ENCODE data around the gene WDR59. TPM values are rescaled to one million over a fixed set of nuclear protein-coding genes. Genes with fewer than 3 reads are reported as not detected.

Gene WDR59, protein sequence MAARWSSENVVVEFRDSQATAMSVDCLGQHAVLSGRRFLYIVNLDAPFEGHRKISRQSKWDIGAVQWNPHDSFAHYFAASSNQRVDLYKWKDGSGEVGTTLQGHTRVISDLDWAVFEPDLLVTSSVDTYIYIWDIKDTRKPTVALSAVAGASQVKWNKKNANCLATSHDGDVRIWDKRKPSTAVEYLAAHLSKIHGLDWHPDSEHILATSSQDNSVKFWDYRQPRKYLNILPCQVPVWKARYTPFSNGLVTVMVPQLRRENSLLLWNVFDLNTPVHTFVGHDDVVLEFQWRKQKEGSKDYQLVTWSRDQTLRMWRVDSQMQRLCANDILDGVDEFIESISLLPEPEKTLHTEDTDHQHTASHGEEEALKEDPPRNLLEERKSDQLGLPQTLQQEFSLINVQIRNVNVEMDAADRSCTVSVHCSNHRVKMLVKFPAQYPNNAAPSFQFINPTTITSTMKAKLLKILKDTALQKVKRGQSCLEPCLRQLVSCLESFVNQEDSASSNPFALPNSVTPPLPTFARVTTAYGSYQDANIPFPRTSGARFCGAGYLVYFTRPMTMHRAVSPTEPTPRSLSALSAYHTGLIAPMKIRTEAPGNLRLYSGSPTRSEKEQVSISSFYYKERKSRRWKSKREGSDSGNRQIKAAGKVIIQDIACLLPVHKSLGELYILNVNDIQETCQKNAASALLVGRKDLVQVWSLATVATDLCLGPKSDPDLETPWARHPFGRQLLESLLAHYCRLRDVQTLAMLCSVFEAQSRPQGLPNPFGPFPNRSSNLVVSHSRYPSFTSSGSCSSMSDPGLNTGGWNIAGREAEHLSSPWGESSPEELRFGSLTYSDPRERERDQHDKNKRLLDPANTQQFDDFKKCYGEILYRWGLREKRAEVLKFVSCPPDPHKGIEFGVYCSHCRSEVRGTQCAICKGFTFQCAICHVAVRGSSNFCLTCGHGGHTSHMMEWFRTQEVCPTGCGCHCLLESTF
- total RNA-seq (ENCODE audit: low replicate concordance): 38.4 and 64.0 TPM in 2 replicates

DNA sequence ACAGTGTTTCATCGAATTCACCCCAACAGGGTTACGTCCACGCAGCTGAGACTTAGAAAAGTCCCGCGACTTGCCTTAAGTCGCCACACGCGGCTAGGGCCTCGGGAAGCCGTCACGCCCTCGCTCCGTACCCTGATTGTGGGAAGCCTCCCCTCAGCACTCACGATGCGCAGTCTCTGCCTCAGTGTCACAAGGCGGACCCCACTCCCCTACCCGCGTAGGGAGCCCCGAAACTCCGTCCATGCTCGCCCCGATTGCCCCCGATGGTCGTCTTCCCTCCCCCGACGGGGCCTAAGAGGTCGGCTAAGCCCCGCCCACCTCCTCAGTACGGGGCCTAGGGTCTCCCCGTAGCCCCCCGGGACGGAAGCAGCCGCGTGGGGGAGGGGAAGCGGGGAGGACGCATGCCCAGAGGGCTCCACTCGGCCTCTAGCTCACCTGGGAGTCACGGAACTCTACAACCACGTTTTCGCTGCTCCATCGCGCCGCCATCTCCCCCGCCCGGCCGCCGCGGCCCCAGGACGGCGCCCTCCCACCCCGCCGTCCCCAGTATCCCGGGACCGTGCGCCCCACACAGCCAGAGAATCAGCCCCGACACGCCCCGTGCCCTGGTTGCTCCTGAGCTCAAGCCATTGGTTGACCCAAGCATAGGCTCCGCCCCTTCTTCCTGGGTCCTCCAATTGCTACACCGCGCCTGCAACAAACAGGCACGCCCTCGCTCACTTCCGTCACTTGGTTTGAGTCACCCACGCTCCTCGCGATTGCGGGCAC is at the start of gene WDR59:
WDR59 (minus strand) TSS at position 595 of the 768 bp plus-strand sequence; CDS start at position 489, 106 bp downstream.
- H3K4me2 ChIP-seq: peak within 1 kb of the TSS; percentile 96
- TF ChIP-seq, protein P1, sequence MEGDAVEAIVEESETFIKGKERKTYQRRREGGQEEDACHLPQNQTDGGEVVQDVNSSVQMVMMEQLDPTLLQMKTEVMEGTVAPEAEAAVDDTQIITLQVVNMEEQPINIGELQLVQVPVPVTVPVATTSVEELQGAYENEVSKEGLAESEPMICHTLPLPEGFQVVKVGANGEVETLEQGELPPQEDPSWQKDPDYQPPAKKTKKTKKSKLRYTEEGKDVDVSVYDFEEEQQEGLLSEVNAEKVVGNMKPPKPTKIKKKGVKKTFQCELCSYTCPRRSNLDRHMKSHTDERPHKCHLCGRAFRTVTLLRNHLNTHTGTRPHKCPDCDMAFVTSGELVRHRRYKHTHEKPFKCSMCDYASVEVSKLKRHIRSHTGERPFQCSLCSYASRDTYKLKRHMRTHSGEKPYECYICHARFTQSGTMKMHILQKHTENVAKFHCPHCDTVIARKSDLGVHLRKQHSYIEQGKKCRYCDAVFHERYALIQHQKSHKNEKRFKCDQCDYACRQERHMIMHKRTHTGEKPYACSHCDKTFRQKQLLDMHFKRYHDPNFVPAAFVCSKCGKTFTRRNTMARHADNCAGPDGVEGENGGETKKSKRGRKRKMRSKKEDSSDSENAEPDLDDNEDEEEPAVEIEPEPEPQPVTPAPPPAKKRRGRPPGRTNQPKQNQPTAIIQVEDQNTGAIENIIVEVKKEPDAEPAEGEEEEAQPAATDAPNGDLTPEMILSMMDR (IDR thresholded peaks at IDR 0.05): no peak
- TF ChIP-seq EZH2phosphoT487 (IDR thresholded peaks at IDR 0.05) (no peak), EZH2 (IDR thresholded peaks at IDR 0.05) (no peak)
- H3K27me3 Mint-ChIP-seq (ENCODE audit: insufficient read depth, low read depth): peaks cover 2% of the 10 kb centered on the region
- H3K9ac ChIP-seq: peak within 1 kb of the TSS; percentile 73
- no peaks in the 10 kb centered on the region for H3K4me1 ChIP-seq
- peaks cover 6% of the 10 kb centered on the region for H4K20me1 ChIP-seq (ENCODE audit: low read depth)
- H3K9me3 Mint-ChIP-seq: no peaks in the 10 kb centered on the region
- H3F3A ChIP-seq (ENCODE audit: low read depth): peaks cover 4% of the 10 kb centered on the region
- H3K27ac ChIP-seq: no peak within 1 kb of the TSS
- DNase-seq (ENCODE audit: low spot score): peak; percentile 100
- H3K36me3 ChIP-seq: no peaks in the 10 kb centered on the region
- H3K9me3 ChIP-seq (ENCODE audit: low read depth): no peaks in the 10 kb centered on the region
- peaks cover 48% of the 10 kb centered on the region for H3K79me2 ChIP-seq (ENCODE audit: low read depth)
- H3K27me3 ChIP-seq: no peaks in the 10 kb centered on the region
- peaks cover 9% of the 10 kb centered on the region for H3K4me1 Mint-ChIP-seq
- peak within 1 kb of the TSS; percentile 96 for H3K4me3 ChIP-seq
- peak within 1 kb of the TSS; percentile 96 for H3K4me3 Mint-ChIP-seq
- no peaks in the 10 kb centered on the region for H3K36me3 Mint-ChIP-seq
- peak within 1 kb of the TSS; percentile 92 for H3K27ac Mint-ChIP-seq
- peak within 1 kb of the TSS; percentile 94 for H2AFZ ChIP-seq (replicated peaks)

DNA sequence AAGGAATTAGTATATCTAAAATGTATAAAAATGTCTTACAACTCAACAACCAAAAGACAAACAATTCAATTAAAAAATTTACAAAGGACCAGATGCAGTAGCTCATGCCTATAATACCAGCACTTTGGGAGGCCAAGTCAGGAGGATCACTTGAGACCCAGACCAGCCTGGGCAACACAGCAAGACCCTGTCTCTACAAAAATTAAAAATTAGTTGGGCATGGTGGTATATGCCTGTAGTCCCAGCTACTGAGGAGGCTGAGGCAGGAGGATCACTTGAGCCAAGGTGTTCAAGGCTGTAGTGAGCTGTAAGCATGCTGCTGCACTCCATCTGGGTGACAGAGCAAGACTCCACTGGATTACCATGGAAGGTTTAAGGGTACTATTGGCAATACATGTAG is 47.7 kb upstream of the WDR59 start:
- Histone ChIP-seq H2AFZ (replicated peaks) (no peak overlapping the region), H3K27me3 (no peaks in the 10 kb centered on the region), H3K9me3 (ENCODE audit: low read depth) (no peaks in the 10 kb centered on the region), H4K20me1 (ENCODE audit: low read depth) (peaks cover 10% of the 10 kb centered on the region), H3K4me1 (no peaks in the 10 kb centered on the region), H3K27ac (no peak overlapping the region), H3K4me2 (no peak overlapping the region), H3F3A (ENCODE audit: low read depth) (no peaks in the 10 kb centered on the region), H3K9ac (no peak overlapping the region), H3K36me3 (peaks cover under 1% of the 10 kb centered on the region), H3K79me2 (ENCODE audit: low read depth) (peaks cover 98% of the 10 kb centered on the region), H3K4me3 (no peak overlapping the region)
- H3K4me1 Mint-ChIP-seq: no peaks in the 10 kb centered on the region
- no peak for TF ChIP-seq EZH2phosphoT487 (IDR thresholded peaks at IDR 0.05)
- no peak for TF ChIP-seq EZH2 (IDR thresholded peaks at IDR 0.05)
- TF ChIP-seq, protein P1 (IDR thresholded peaks at IDR 0.05): no peak
- no peaks in the 10 kb centered on the region for H3K27me3 Mint-ChIP-seq (ENCODE audit: insufficient read depth, low read depth)
- peaks cover 32% of the 10 kb centered on the region for H3K9me3 Mint-ChIP-seq
- no peak for DNase-seq (ENCODE audit: low spot score)
- H3K36me3 Mint-ChIP-seq: peaks cover 30% of the 10 kb centered on the region
- H3K4me3 Mint-ChIP-seq: no peak overlapping the region
- H3K27ac Mint-ChIP-seq: no peak overlapping the region

DNA sequence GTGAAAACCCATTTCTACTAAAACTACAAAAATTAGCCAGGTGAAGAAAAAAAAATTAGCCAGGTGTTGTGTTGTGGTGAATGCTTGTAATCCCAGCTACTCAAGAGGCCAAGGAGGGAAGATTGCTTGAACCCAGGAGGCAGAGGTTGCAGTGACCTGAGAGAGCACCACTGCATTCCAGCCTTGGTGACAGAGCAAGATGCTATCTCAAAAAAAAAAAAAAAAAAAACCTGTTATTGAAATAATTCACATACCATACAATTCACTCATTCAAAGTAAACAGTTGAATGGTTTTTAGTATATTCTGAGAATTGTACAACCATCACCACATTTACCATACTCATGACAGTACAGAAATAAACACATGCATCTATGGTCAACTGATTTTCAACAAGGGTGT is 44.9 kb upstream of the WDR59 start:
- H3K4me3 ChIP-seq: no peak overlapping the region
- peaks cover 22% of the 10 kb centered on the region for H3K9me3 Mint-ChIP-seq
- H3K9ac ChIP-seq: no peak overlapping the region
- no peak overlapping the region for H2AFZ ChIP-seq (replicated peaks)
- H3K4me1 Mint-ChIP-seq: no peaks in the 10 kb centered on the region
- H3K4me1 ChIP-seq: no peaks in the 10 kb centered on the region
- H3K79me2 ChIP-seq (ENCODE audit: low read depth): peaks cover 98% of the 10 kb centered on the region
- H3K27ac Mint-ChIP-seq: no peak overlapping the region
- peaks cover 18% of the 10 kb centered on the region for H4K20me1 ChIP-seq (ENCODE audit: low read depth)
- H3K9me3 ChIP-seq (ENCODE audit: low read depth): no peaks in the 10 kb centered on the region
- H3K27ac ChIP-seq: no peak overlapping the region
- H3F3A ChIP-seq (ENCODE audit: low read depth): no peaks in the 10 kb centered on the region
- no peaks in the 10 kb centered on the region for H3K27me3 ChIP-seq
- H3K36me3 ChIP-seq: no peaks in the 10 kb centered on the region
- no peaks in the 10 kb centered on the region for H3K27me3 Mint-ChIP-seq (ENCODE audit: insufficient read depth, low read depth)
- H3K4me3 Mint-ChIP-seq: no peak overlapping the region
- TF ChIP-seq, protein P1 (IDR thresholded peaks at IDR 0.05): no peak
- TF ChIP-seq EZH2 (IDR thresholded peaks at IDR 0.05): no peak
- no peak for TF ChIP-seq EZH2phosphoT487 (IDR thresholded peaks at IDR 0.05)
- no peak for DNase-seq (ENCODE audit: low spot score)
- H3K36me3 Mint-ChIP-seq: peaks cover 12% of the 10 kb centered on the region
- no peak overlapping the region for H3K4me2 ChIP-seq

Measured in neural progenitor cell (in vitro differentiated cells).